HG03135 (cell line): ENCODE data around the gene RNF223.
"Not testable (repeated sequence)": the region's sequence is repeated elsewhere in the genome, so short reads cannot be mapped to it uniquely, and the experiment has no call there.

Source experiments
- ATAC-seq: cut with Tn5 transposase; IDR thresholded peaks from one replicate; pipeline ENCODE4 v1.9.1; 2021; ENCODE audit warnings: mild to moderate bottlenecking, moderate library complexity; ENCODE audit not compliant: unreplicated experiment

Gene RNF223

GRCh38 chr1:1031659-1032235 lies 42.4 kb downstream of the RNF223 start:
- ATAC-seq, result no peak

GRCh38 chr1:1030867-1031658 lies 43.0 kb downstream of the RNF223 start:
- ATAC-seq, result not testable (repeated sequence)

DNA sequence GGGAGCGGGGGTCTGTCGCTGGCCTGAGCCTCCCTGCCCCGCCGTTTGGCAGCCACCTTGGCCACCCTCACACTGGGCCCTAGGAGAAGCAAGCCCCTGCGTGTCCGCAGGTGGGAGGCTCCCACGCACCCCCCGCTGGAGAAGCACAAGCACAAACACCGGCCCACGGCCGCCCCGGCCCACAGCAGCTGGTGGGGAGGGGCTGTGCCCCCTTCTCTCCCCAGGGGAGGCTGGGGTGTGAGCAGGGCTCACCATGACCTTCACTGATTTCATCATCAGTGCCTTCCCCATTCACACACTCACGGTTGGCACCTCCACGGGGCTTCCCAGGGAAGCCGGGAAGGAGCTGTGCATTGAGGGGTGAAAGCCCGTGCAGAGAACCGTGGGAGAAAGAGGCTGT lies 46.3 kb downstream of the RNF223 start:
- ATAC-seq, result no peak

DNA sequence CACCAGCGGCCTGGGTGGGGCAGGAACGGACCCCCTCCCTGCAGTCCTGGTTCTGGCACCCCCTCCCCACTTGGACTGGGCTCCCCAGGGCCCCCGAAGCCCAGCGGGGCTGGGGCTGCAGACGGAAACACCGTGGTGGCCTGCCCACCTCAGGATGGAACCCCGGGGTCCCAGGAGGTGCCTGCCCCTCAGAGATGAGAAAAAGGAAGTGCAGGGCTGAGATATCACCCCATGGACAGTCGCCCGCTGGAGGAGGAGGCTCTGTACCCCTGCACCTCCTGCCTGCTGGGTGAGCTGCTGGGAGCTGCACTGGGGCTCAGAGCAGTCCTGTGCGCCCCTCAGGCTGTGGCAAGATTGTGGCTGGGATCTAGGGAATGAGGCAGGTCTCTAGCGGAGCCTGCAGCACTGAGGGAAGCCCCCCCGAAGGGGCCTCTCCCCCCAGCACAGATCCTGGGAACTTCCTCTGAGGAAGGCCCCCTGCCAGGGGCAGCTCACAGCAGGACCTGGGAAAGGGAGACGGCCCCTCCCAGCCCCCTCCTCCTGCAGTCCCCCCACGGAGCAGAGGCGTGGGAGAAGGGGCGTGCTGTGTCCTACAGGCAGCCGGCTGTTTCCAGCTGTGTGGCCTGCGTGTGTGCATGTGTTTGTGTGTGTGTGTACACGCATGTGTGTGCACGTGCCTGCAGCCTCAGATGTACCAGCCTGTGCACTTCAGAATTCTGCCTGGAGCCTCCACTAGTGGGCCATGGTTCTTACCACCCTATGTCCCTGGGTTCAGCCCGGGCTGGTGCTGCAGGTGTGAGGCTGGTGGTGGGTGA lies 47.3 kb downstream of the RNF223 start:
- ATAC-seq, result no peak

DNA sequence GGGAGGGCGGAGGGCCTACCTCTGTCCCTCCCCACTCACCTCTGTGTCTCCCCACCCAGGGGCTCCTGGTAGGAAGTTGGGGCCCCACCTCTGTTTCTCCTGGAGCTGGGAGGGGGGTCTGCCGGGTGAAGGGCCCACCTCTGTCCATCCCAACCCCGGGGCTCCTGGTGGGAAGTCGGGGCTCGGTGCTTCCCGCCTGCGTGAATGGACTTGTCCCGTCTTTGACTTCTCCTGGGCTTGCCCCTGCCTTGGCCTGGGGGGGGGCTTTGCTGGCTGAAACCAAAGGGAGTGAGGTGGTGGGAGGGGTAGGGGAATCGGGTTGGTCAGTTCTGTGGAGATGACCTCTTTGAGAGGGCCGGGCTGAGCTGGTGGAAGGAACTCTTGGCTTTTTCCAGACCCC lies 48.4 kb downstream of the RNF223 start:
- no peak for ATAC-seq

DNA sequence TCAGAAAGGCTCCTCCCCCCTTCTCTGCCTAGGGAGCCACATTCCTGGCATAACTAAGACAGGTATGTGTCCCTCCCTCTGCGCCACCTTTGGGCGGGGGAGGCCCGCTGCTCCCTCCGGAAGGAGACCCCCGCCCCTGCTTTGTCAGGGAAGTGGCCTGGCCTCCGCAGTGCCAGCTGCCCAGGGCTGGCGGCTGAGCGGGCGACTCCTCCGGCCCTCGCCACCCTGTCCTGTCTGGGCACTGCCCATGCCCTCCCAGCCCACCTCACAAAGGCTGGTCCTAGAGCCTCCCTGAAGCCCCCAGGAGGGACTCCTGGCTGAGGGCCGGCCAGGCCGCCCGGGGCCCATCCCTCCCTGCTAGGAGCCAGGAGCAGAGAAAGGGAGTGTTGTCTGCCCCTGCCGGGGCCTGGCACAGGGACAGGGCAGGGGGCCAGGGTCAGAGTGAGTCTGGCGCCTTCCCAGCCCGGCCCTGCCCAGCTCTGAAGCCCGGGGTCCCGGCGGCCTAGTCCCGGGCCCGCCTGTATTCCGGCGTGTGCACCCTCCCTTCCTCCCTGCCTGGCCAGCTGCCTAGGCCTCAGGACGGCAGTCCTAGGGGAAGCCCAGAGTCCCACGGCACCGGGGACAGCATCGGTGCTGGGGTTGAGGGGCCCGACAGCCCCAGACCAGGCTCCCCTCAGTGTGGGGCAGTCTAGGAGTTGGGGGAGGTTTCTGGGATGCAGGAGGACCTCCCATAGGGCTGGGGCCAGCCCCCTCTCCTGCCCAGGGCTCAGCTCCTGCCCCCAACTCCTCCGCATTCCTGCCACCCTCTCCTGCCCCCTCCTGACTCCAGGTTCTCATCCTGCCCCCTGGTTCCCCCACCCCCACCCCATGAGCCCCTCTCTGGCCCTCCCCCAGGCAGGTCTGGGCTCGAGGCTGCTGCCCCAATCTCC lies 49.1 kb downstream of the RNF223 start:
- no peak for ATAC-seq

- no peak for ATAC-seq
Observed at GRCh38 chr1:1024149-1024770, 49.8 kb downstream of the RNF223 start.

GRCh38 chr1:1023700-1024099 lies 50.4 kb downstream of the RNF223 start:
- ATAC-seq, result no peak

DNA sequence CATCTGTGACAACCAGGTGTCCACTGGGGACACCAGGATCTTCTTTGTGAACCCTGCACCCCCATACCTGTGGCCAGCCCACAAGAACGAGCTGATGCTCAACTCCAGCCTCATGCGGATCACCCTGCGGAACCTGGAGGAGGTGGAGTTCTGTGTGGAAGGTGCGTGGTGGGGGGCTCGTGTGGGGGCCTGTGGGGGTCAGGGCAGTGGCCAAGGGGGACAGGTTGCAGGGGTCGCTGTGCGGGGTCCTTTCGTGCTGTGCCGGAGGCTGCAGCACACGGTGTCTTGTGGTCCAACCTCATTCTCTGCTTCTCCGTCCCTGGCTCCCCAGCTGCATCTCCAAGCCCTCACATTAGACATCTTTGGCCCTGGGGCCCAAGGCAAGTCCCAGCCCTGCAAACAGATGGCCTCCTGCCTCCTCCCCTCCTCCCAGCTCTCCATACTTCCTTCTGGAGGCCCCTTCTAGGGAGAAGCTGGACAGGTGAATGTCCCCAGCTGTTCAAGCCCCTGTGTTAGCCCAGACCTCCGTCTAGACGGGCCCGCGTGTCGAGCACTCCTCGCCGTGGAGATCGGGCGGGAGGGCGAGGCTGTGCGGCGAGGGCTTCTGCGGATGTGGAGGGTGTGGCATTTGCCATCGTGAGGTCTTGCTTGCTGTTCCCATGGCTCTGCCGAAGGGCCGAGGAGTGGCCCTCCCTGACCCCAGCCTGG lies 51.6 kb downstream of the RNF223 start:
- ATAC-seq, result no peak

DNA sequence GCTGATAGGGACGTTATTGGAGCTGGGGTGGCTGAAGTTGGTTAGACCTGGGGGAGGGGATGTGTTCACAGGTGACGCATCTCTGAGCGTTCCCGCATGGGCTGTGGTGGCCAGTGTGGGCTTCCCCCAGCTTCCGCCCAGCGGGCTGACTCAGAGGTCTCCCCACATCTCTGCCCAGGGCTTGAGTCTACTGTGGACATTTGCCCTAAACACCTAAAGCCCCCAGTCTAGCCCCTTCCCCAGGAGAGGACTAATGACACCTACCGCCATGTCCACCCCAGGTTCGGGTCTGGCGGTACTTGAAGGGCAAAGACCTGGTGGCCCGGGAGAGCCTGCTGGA lies 52.2 kb downstream of the RNF223 start:
- no peak for ATAC-seq

DNA sequence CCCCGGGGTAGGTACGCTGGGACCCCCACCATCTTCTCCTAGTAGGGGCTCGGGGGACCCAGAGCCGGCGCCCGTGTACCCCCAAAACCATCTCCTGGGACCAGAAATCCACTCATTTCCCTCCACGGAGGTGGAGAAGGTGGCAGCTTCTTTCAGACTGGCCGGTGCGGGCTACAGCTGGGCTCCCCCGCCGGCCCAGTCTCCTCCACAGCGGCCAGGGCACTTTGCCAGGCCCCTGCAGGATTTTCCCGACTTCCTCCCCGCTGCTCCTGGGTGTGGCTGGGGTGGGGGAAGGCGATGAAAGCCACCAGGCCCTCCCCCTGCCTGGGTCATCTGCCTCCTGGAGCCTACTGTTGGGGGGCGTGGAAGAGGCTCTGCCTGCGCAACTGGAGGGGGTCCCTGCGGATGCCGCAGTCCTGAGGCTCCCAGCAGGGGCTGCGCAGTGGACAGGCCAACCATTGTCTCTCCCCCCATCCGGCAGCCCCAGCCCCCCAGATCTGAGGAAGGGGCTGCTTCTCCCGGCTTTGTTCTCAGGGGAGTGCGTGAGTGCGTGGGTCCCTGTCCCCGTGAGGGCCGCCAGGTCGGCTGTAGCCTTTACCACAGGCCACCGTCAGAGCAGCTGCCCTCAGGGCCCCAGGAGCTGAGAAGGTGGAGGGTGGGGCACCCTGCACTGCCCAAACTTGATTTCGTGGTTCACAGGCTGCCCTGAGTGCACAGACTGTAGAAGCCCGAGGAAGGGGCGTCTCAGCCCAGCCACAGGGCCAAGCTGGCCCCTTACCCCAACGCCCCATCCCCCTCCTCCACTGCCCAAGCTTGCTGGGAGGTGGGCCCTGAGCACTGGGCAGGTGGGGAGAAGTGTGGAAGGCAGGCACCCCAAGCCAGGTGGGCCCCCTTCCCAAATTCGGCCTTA lies 52.8 kb downstream of the RNF223 start:
- no peak for ATAC-seq
